CD4-positive, alpha-beta T cell (primary cell): ENCODE measurements around the gene GAS6. TPM values are rescaled to one million over a fixed set of nuclear protein-coding genes. Genes with fewer than 3 reads are reported as not detected.
"Not testable (repeated sequence)": the region's sequence is repeated elsewhere in the genome, so short reads cannot be mapped to it uniquely, and the experiment has no call there.

Source experiments
- ATAC-seq: fragments of 200-7000 bp; cut with Tn5 transposase; one replicate; pipeline ENCODE4 v1.10.0; 2022; ENCODE audit warnings: mild to moderate bottlenecking; ENCODE audit not compliant: poor library complexity
- CTCF ChIA-PET: fragments of 350-600 bp; sonication (Branson Sonifier 250); formaldehyde crosslinking; loops from one replicate; lab custom pipeline; 2021; ENCODE audit warnings: antibody characterized with exemption, inconsistent platforms; lab: Charles Lee
- POLR2A ChIA-PET: fragments of 350-600 bp; sonication (Branson Sonifier 250); formaldehyde crosslinking; loops from one replicate; lab custom pipeline; 2021; ENCODE audit warnings: antibody characterized with exemption, inconsistent platforms; lab: Charles Lee
- DNase-seq, 14 experiments: peaks; one replicate each; pipeline ENCODE4 v3.0.0-alpha.2; 2013 to 2020; ENCODE audit warnings: mixed read lengths in 2 of 14
- H3K27ac ChIP-seq, 2 donors: one replicate each; pipeline versions ENCODE4 v1.5.1 to v1.7.0; 2013; ENCODE audit warnings: low read length in 2 of 2, low read depth in 1 of 2, mild to moderate bottlenecking in 1 of 2
- H3K27me3 ChIP-seq, 2 experiments: 1 replicate in 1 of 2; 2 replicates in 1 of 2; pipeline versions ENCODE4 v1.6.1 to v1.7.0; 2013; ENCODE audit warnings: low read length in 2 of 2, control low read depth in 1 of 2, mild to moderate bottlenecking in 1 of 2, moderate library complexity in 1 of 2; ENCODE audit not compliant: insufficient read depth in 2 of 2, control insufficient read depth in 1 of 2
- H3K36me3 ChIP-seq: one replicate; pipeline ENCODE4 v1.6.1; 2013; ENCODE audit warnings: low read length, control low read depth; ENCODE audit not compliant: insufficient read depth
- H3K4me1 ChIP-seq: one replicate; pipeline ENCODE4 v1.6.1; 2013; ENCODE audit warnings: low read length, control low read depth; ENCODE audit not compliant: insufficient read depth
- H3K4me3 ChIP-seq: one replicate; pipeline ENCODE4 v1.5.1; 2013; ENCODE audit warnings: mild to moderate bottlenecking, low read length, moderate library complexity
- H3K9me3 ChIP-seq, 2 experiments: 1 replicate in 1 of 2; 2 replicates in 1 of 2; pipeline versions ENCODE4 v1.6.1 to v1.7.0; 2013; ENCODE audit warnings: low read length in 2 of 2, mild to moderate bottlenecking in 2 of 2, control low read depth in 1 of 2, moderate library complexity in 1 of 2; ENCODE audit not compliant: control insufficient read depth in 1 of 2, insufficient read depth in 1 of 2
- H3K27ac Mint-ChIP-seq: one replicate; pipeline ENCODE4 v1.8.0; 2020; ENCODE audit warnings: mixed read lengths
- H3K27me3 Mint-ChIP-seq: one replicate; pipeline ENCODE4 v1.8.0; 2021; ENCODE audit warnings: mixed read lengths
- H3K36me3 Mint-ChIP-seq: one replicate; pipeline ENCODE4 v1.8.0; 2021; ENCODE audit warnings: low read depth, mixed read lengths
- H3K4me1 Mint-ChIP-seq: one replicate; pipeline ENCODE4 v1.8.0; 2021; ENCODE audit warnings: low read depth, mixed read lengths
- H3K4me3 Mint-ChIP-seq: one replicate; pipeline ENCODE4 v1.8.0; 2020; ENCODE audit warnings: mild to moderate bottlenecking, mixed read lengths
- H3K9me3 Mint-ChIP-seq: one replicate; pipeline ENCODE4 v1.8.0; 2020; ENCODE audit warnings: mixed read lengths
- intact Hi-C, 2 experiments: fragments of 100-400 bp; cut with DNase I in 1 of 2; cut with micrococcal nuclease in 1 of 2; formaldehyde crosslinking; loops; one replicate each; pipeline versions ENCODE4 v1.15.1 to v1.9.0; 2023 to 2025; cut with DNase I, micrococcal nuclease
- total RNA-seq, 174 experiments: library from RNA in 2 of 174; stranded (reverse) in 2 of 174; gene quantifications; one replicate each; pipeline ENCODE4 v1.2.3 and lab custom pipeline; 2021 to 2026
- TF ChIP-seq, protein P1 (sequence below): fragments of 200-600 bp; IDR thresholded peaks from one replicate; pipeline ENCODE4 v1.8.0; 2022; ENCODE audit warnings: antibody characterized with exemption, mild to moderate bottlenecking

The GAS6 gene
- total RNA-seq, 2 experiments from 2014 or later: 0.52 to 1.0 TPM

DNA sequence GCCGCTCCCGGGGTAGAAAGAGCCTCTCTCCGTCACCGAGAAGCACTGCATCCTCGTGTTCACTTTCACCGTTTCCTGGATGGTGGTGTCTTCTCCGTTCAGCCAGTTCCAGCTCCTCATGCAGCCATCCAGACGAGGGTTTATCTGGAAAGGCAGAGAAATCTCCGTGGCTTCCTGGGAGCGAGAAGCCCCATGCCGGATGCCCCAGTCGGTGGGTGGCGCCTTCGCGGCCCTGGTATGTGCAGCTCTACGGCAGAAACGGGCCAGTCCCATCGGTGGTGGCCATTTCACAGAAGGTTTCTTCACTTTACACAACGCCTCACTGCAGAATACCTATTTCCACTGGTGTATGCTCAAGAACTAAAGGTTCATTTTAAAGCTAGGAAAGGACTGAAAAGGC lies 36.9 kb downstream of the GAS6 start:
- no peaks in the 10 kb centered on the region for H3K9me3 Mint-ChIP-seq
- no peaks in the 10 kb centered on the region for H3K27me3 Mint-ChIP-seq
- no peak overlapping the region for H3K4me3 ChIP-seq
- POLR2A ChIA-PET: no interaction called here
- no peaks in the 10 kb centered on the region for H3K4me1 Mint-ChIP-seq
- H3K4me3 Mint-ChIP-seq: no peak overlapping the region
- no peak for DNase-seq
- peaks cover 4% of the 10 kb centered on the region for H3K36me3 Mint-ChIP-seq
- H3K27me3 ChIP-seq: no peaks in the 10 kb centered on the region
- peaks cover 0 to 13% of the 10 kb centered on the region in 2 experiments for H3K9me3 ChIP-seq
- TF ChIP-seq, protein P1, sequence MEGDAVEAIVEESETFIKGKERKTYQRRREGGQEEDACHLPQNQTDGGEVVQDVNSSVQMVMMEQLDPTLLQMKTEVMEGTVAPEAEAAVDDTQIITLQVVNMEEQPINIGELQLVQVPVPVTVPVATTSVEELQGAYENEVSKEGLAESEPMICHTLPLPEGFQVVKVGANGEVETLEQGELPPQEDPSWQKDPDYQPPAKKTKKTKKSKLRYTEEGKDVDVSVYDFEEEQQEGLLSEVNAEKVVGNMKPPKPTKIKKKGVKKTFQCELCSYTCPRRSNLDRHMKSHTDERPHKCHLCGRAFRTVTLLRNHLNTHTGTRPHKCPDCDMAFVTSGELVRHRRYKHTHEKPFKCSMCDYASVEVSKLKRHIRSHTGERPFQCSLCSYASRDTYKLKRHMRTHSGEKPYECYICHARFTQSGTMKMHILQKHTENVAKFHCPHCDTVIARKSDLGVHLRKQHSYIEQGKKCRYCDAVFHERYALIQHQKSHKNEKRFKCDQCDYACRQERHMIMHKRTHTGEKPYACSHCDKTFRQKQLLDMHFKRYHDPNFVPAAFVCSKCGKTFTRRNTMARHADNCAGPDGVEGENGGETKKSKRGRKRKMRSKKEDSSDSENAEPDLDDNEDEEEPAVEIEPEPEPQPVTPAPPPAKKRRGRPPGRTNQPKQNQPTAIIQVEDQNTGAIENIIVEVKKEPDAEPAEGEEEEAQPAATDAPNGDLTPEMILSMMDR: no peak
- CTCF ChIA-PET: no interaction called here
- no peak overlapping the region for H3K27ac Mint-ChIP-seq
- no peak for ATAC-seq
- H3K36me3 ChIP-seq: peaks cover 5% of the 10 kb centered on the region
- H3K4me1 ChIP-seq: no peaks in the 10 kb centered on the region
- intact Hi-C loops: no loop called here
- no peak overlapping the region for H3K27ac ChIP-seq

DNA sequence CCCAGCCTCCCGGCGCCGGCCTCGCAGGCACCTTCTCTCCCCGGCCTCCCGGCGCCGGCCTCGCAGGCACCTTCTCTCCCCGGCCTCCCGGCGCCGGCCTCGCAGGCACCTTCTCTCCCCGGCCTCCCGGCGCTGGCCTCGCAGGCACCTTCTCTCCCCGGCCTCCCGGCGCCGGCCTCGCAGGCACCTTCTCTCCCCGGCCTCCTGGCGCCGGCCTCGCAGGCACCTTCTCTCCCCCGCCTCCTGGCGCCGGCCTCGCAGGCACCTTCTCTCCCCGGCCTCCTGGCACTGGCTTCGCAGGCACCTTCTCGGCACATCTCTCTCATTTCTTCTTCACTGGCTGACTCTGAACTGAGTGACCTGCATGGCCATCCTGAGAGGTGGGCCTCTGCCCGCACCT lies 37.4 kb downstream of the GAS6 start:
- H3K27me3 Mint-ChIP-seq, H3K27me3 ChIP-seq, POLR2A ChIA-PET, H3K4me1 ChIP-seq, H3K27ac ChIP-seq, H3K36me3 ChIP-seq, H3K27ac Mint-ChIP-seq, H3K9me3 Mint-ChIP-seq, H3K36me3 Mint-ChIP-seq, intact Hi-C loops, H3K4me3 ChIP-seq, ATAC-seq, H3K4me1 Mint-ChIP-seq, H3K4me3 Mint-ChIP-seq, CTCF ChIA-PET, DNase-seq: not testable (repeated sequence)
- peaks cover 0 to 19% of the 10 kb centered on the region in 2 experiments for H3K9me3 ChIP-seq

DNA sequence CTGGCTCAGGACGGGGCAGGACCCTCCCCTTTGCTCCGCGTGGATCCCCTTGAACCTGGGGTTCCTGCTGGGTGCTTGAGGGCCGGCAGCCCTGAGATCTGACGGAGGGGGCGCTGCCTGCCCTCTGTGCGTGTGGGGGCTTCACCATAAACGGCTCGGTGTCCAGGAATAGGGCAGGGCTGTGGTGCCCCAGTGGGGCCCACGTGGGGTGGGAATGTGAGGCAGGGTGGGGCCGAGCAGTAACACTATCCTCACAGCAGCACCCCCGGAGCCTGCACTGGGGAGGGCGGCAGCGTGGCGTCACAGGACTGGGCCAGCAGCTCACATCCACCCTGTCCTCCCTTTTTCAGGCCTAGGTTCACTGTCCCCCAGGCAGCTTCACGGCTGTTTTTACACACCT lies 38.0 kb downstream of the GAS6 start:
- no peaks in the 10 kb centered on the region for H3K9me3 Mint-ChIP-seq
- no peak overlapping the region for H3K27ac Mint-ChIP-seq
- H3K4me3 Mint-ChIP-seq: no peak overlapping the region
- no peaks in the 10 kb centered on the region for H3K27me3 Mint-ChIP-seq
- intact Hi-C loops: no loop called here
- peaks cover 9% of the 10 kb centered on the region for H3K36me3 Mint-ChIP-seq
- ATAC-seq (no peak), DNase-seq (no peak)
- ChIA-PET CTCF (no interaction called here), POLR2A (no interaction called here)
- peaks cover 0 to 21% of the 10 kb centered on the region in 2 experiments for H3K9me3 ChIP-seq
- peaks cover 5% of the 10 kb centered on the region for H3K36me3 ChIP-seq
- H3K4me1 ChIP-seq: no peaks in the 10 kb centered on the region
- TF ChIP-seq, protein P1: no peak
- H3K4me1 Mint-ChIP-seq: no peaks in the 10 kb centered on the region
- H3K27me3 ChIP-seq: no peaks in the 10 kb centered on the region
- no peak overlapping the region for H3K27ac ChIP-seq
- H3K4me3 ChIP-seq: no peak overlapping the region

DNA sequence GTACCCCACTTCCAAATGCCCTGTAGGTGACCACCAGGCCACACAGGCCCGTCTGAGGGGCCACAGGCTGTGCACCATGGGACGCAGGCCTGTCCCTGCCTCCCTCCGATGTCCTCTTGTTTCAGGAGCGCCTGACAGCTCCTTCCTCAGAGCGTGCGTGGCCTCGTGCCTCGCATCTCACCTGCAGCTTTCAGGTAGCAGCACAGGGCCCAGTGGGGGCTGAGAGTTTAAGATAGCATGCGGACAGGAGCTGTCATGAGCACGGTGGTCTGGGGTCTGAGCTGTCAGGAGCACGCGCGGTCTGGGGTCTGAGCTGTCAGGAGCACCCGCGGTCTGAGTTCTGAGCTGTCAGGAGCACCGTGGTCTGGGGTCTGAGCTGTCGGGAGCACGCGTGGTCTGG lies 40.1 kb downstream of the GAS6 start:
- H3K4me1 ChIP-seq: no peaks in the 10 kb centered on the region
- H3K9me3 ChIP-seq: peaks cover 0 to 29% of the 10 kb centered on the region in 2 experiments
- no peak overlapping the region for H3K4me3 Mint-ChIP-seq
- no peak overlapping the region for H3K4me3 ChIP-seq
- POLR2A ChIA-PET: interaction anchor here (0.6 kb wide), 1 partner anchor 471 kb away, joined by 3 read pairs; no protein-coding TSS in a partner anchor
- peaks cover 9% of the 10 kb centered on the region for H3K36me3 Mint-ChIP-seq
- DNase-seq (no peak), ATAC-seq (no peak)
- TF ChIP-seq, protein P1: no peak
- H3K27me3 Mint-ChIP-seq: no peaks in the 10 kb centered on the region
- H3K9me3 Mint-ChIP-seq: no peaks in the 10 kb centered on the region
- no peaks in the 10 kb centered on the region for H3K4me1 Mint-ChIP-seq
- intact Hi-C loops: no loop called here
- peaks cover 5% of the 10 kb centered on the region for H3K36me3 ChIP-seq
- no peaks in the 10 kb centered on the region for H3K27me3 ChIP-seq
- no peak overlapping the region for H3K27ac ChIP-seq
- CTCF ChIA-PET: no interaction called here
- H3K27ac Mint-ChIP-seq: no peak overlapping the region
